SH-SY5Y (cell line): ENCODE data around the gene NFIB.

Experiments used
- GATA2 ChIP-seq: IDR thresholded peaks from 2 replicates; pipeline ENCODE4 v1.6.1; 2011; ENCODE audit warnings: mild to moderate bottlenecking, low read depth, low read length
- GATA3 ChIP-seq: IDR thresholded peaks from 2 replicates; pipeline ENCODE4 v1.6.1; 2011; ENCODE audit warnings: low read depth, mild to moderate bottlenecking, low read length, moderate library complexity

- TF ChIP-seq GATA2, result no peak
- no peak for TF ChIP-seq GATA3
These were observed 29.5 kb upstream of the NFIB start for GRCh38 chr9:14343261-14344031.
